M059J (cell line): ENCODE data around the gene NKX2-8. TPM values are rescaled to one million over a fixed set of nuclear protein-coding genes. Genes with fewer than 3 reads are reported as not detected.
A peak's percentile ranks its signal among the peaks of the same experiment; 100 is the strongest.
"Not testable (repeated sequence)": the region's sequence is repeated elsewhere in the genome, so short reads cannot be mapped to it uniquely, and the experiment has no call there.

Experiments used
- DNase-seq: peaks from one replicate; pipeline ENCODE4 v3.0.0-alpha.2; 2012; ENCODE audit warnings: low read depth
- total RNA-seq: library from RNA; depleted of rRNA; stranded (reverse); fragments of >200 nt; shearing (Covaris generic); gene quantifications from 2 replicates; pipeline ENCODE4 v1.2.3, GENCODE V29; 2014; rRNA removed

The NKX2-8 gene
- total RNA-seq, 1 experiment from 2014 or later: not detected

GRCh38 chr14:36580141-36580855 is 2.1 kb downstream of the NKX2-8 start:
- DNase-seq: no peak

- DNase-seq: no peak
These were observed 2.8 kb downstream of the NKX2-8 start for GRCh38 chr14:36579573-36580140.

- no peak for DNase-seq
These were observed 3.3 kb downstream of the NKX2-8 start for GRCh38 chr14:36579001-36579555.

GRCh38 chr14:36570065-36570464 is 12.3 kb downstream of the NKX2-8 start:
- no peak for DNase-seq

- DNase-seq: peak; percentile 21
These were observed 25.5 kb downstream of the NKX2-8 start for GRCh38 chr14:36556811-36557433.

- DNase-seq: no peak
These were observed 26.2 kb downstream of the NKX2-8 start for GRCh38 chr14:36555998-36556743.

- DNase-seq: peak; percentile 42
These were observed 28.7 kb downstream of the NKX2-8 start for GRCh38 chr14:36553656-36554260.

- DNase-seq: no peak
These were observed 31.5 kb downstream of the NKX2-8 start for GRCh38 chr14:36550899-36551298.

GRCh38 chr14:36544280-36544679 is 38.1 kb downstream of the NKX2-8 start:
- not testable (repeated sequence) for DNase-seq

GRCh38 chr14:36538051-36538450 is 44.4 kb downstream of the NKX2-8 start:
- no peak for DNase-seq

Other genes starting within 250 kb of the NKX2-8 start
- gene NKX2-1, start 62.4 kb downstream of the NKX2-8 start, total RNA-seq: 0.10 TPM in 1 of 2 replicates, not detected in the other
- 1.7 and 2.2 TPM in 2 replicates for gene PAX9, start 79.2 kb upstream of the NKX2-8 start, total RNA-seq